ENCODE data around the gene FOXK2.
A peak's percentile ranks its signal among the peaks of the same experiment; 100 is the strongest.
"Not testable (repeated sequence)": the region's sequence is repeated elsewhere in the genome, so short reads cannot be mapped to it uniquely, and the experiment has no call there.

Gene FOXK2

DNA sequence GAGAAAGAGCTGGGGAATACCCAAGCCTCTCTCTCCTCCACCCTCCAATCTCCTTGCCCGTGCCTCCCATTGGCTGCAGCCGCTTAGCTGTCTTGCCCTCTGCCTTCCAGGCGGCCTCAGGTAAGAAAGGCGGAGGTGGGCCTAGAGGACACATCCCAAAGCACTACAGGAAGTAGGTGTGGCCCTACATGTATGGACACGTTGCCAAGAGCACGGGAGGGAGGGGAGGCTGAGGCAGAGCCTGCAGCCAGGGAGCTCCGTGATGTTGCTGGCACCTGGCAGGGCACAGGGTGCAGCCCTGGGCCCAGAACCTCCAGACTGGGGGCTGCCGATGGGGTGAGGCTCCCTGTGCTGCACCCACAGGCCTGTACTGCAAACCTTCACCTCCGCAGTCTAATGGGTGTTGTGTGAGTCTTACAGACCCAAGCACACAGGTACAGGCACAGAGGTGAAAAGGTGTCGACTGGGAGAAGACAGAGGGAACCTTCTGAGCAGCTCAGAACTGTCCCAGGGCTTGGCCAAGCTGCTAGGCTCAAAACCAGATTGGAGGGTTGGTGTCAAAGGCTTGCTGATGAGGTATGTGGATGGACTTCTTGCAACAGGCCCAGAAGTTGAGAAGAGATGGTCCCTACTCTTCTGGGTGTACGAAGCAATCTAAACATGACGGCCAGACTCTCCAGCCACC, 23.5 kb upstream of the FOXK2 start:
- DNase-seq, result peak; percentile 94

GRCh38 chr17:82496529-82497434, 22.8 kb upstream of the FOXK2 start:
- DNase-seq, result peak; percentile 76

- no peak for DNase-seq
Observed at GRCh38 chr17:82497483-82498405, 21.8 kb upstream of the FOXK2 start.

DNA sequence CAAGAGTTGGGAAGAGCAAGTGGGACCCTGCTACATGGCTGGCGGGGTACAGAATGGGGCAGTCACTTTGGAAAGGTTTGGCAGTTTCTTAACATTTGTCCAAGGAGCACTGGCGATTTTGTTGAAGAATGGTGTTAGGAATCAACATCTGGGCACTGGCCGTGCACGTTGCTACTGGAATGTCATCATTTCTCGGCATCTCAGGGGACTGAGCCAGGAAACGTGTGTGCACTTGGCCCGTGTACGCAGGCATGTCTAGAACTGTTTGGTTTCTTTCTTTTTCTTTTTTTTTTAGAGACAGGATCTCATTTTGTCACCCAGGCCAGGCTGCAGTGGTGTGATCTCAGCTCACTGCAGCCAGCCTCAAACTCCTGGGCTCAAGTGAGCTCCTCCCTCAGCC, 17.3 kb upstream of the FOXK2 start:
- no peak for DNase-seq

- DNase-seq, result no peak
Observed at GRCh38 chr17:82503094-82503727, 16.3 kb upstream of the FOXK2 start.

GRCh38 chr17:82503728-82504308, 15.7 kb upstream of the FOXK2 start:
- no peak for DNase-seq

DNA sequence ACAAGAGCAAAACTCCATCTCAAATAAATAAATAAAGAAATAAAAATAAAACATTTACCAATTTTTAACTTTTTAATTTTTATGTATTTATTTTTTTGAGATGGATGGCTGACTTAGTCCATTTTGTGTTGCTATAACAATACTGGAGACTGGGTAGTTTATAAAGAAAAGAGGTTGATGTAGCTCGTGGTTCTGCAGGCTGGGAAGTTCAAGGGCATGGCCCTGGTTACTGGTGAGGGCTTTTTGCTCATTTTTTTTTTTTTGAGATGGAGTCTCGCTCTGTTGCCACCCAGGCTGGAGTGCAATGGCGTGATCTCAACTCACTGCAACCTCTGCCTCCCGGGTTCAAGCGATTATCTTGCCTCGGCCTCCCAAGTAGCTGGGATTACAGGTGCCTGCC, 14.2 kb upstream of the FOXK2 start:
- DNase-seq, result no peak

DNA sequence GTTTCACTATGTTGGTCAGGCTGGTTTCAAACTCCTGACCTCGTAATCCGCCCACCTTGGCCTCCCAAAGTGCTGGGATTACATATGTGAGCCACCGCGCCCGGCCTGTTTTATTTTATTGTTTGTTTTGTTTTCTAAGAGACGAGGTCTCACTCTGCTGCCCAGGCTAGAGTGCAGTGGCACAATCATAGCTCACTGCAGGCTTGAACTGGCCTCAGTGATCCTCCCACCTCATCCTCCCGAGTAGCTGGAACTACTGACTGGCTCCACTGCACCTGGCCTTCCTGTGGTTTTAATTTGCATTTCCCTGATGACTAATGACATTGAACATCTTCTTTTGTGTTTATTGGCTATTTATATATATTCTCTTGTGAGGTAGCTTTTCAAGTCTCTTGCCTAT, 13.1 kb upstream of the FOXK2 start:
- DNase-seq, result not testable (repeated sequence)

DNA sequence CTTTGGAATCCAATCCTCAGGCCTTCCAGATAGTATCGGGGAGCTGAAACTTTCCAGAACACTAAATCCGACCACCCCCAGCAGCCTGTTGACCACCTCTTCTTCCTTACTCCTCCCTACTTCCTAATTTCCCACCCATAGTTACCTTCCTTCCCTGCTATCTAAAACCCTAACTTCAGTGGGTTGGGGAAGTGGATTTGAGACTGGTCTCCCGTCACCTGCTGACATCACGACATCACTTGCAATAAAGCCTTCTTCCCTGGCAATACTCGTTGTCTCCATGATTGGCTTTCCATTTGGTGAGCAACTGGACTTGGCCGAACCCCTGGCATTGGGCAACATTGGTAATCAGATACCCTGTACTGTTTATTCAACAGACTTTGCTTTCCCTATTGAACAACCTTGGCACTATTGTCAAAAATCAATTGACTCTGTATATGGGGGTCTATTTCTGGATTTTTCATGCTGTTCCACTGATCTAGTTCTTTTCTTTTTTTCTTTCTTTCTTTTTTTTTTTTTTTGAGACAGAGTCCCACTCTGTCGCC, 11.8 kb upstream of the FOXK2 start:
- DNase-seq, result no peak

DNA sequence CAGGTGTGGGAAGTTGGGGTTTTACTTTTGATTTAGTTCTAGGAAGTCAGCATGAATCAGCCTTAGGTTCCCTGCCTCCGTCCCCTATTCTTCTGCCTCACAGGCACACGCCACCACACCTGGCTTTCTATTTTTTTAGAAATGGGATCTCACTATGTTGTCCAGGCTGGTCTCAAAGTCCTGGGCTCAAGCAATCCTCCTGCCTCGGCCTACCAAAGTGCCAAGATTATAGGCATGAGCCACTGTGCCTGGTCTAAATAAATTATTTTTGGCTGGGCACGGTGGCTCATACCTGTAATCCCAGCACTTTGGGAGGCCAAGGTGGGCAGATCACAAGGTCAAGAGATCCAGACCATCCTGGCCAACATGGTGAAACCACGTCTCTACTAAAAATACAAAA, 7.9 kb upstream of the FOXK2 start:
- DNase-seq, result not testable (repeated sequence)

DNA sequence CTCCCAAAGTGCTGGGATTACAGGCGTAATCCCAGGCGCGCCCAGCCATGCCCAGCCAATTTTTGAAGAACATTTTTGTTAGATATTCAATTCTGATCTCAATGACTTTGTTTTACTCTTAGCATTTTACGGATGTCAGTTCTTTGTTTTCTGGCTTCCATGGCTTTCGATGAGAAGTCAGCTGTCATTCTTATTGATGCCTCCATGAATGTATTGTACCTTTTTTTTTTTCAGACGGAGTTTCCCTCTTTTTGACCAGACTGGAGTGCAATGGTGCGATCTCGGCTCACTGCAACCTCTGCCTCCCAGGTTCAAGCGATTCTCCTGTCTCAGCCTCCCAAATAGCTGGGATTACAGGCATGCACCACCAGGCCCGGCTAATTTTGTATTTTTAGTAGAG, 5.7 kb upstream of the FOXK2 start:
- DNase-seq, result not testable (repeated sequence)

- DNase-seq, result no peak
Observed at GRCh38 chr17:82517230-82517865, 2.2 kb upstream of the FOXK2 start.

- no peak for DNase-seq
Observed at GRCh38 chr17:82519971-82520903, 705 bp downstream of the FOXK2 start.

DNA sequence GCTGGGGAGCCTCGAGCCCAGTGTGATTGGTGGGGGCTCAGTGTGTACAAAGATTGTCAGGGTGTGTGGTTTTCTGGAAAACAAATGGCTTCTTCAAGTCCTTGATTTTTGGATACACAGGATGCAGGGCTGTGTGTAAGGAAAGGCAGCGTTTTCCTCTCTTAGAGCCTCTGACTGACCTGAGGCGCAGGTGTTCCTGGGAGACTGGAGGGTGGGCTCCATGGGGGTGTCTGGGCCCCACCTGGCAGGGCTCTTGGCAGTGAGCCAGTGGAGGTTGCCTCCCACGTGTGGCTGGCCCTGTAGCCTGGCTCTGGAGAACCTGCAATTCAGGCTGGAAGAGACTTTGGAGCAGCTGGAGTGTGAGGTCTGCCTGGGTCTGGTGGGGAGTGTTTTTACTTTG, 5.0 kb downstream of the FOXK2 start:
- no peak for DNase-seq

DNA sequence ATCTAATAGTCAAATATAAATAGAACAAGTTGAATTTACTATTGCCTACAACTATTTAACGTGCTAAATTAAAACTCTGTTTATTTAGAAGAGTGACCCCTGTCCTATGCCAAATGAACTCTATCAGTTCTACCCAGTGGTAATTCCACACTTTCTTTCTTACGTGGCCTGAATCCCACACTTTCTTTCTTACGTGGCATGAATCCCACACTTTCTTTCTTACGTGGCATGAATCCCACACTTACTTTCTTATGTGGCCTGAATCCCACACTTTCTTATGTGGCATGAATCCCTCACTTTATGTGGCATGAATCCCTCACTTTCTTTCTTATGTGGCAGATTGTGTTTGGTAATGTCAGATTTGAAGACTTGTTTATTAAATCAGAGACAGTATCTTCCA, 6.2 kb downstream of the FOXK2 start:
- DNase-seq, result no peak

DNA sequence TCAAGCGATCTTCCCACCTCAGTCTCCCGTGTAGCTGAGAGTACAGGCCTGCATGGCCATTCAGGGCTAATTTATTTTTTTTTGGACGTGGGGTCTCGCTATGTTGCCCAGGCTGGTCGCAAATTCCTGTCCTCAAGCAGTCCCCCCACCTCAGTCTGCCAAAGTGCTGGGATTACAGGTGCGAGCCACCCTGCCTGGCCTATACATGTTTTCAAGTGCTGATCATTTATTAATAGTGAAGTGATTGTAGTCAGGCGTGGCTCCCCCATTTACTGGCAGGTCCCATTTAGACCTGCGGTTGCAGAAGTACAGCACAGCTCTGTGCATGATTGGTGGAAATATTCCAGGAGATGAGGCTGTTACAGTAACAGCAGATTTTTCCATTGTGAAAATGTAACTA, 8.4 kb downstream of the FOXK2 start:
- no peak for DNase-seq

DNA sequence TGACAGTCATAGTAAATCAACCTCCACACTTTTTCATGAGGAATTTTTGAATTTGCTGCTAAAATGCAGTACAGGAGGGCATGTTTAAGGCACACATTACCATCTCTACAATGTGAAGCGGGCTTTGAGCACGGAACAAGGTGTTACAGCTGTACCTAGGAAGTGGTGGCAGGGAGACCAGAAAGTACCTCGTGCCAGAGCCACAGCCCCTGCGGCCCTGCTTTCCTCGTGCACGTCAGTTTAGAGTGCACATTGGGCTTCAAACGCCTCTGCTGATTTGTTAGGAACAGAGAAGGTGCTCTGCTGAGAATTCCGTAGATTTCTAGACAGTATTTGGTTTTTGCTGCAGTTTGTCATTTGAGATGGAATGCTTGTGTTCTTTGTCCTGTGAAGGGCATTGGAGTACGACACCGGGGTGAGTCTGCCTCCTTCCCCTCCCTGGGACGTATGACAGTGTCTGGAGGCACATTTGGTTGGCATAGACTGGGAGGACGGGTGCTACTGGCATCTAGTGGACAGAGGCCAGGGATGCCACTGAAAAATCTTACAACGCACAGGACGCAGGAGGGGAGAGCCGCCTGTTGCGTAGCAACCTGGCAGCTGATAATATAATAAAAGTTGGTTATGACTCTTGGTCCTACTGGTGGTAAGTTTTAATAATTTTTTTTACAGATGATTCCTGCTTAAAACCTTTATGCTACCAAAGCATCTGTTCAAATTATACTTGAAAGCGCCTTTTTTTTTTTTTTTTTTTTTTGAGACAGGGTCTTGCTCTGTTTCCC, 9.1 kb downstream of the FOXK2 start:
- no peak for DNase-seq

DNA sequence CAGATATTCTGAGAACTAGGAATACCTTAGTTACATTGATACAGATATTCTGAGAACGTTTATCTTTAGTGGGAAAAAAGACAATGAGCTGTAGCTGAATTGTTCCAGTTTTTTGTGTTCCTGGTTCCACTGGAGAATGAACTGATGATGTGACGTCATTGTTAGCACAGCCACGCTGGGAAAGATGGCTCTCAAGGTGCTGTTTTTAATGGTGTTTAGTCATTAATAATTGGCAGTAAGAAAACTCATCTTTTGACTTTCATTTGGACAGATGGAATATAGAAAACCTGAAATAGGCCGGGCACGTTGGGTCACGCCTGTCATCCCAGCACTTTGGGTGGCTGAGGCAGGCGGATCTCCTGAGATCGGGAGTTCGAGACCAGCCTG, 10.4 kb downstream of the FOXK2 start:
- DNase-seq, result no peak

GRCh38 chr17:82531431-82531881, 11.9 kb downstream of the FOXK2 start:
- DNase-seq, result no peak
